GM18508 (cell line): ENCODE results near the gene STPG1.

Experiments
- ATAC-seq: cut with Tn5 transposase; IDR thresholded peaks from one replicate; pipeline ENCODE4 v1.9.1; 2021; ENCODE audit warnings: moderate number of reproducible peaks; ENCODE audit not compliant: insufficient read depth, unreplicated experiment

The STPG1 gene

GRCh38 chr1:24321697-24322469 lies 91.7 kb downstream of the STPG1 start:
- no peak for ATAC-seq

GRCh38 chr1:24321126-24321525 lies 92.5 kb downstream of the STPG1 start:
- ATAC-seq: no peak

GRCh38 chr1:24319962-24320361 lies 93.6 kb downstream of the STPG1 start:
- no peak for ATAC-seq

- no peak for ATAC-seq
Observed at GRCh38 chr1:24319312-24319863, 94.2 kb downstream of the STPG1 start, which contains the start of gene GRHL3. TSS of gene GRHL3 (plus strand) at chr1:24319357. CDS start at chr1:24319552, 195 bp downstream.

GRCh38 chr1:24318615-24319311 lies 94.8 kb downstream of the STPG1 start:
- no peak for ATAC-seq

GRCh38 chr1:24317956-24318614 lies 95.5 kb downstream of the STPG1 start:
- no peak for ATAC-seq

- ATAC-seq: no peak
Observed at GRCh38 chr1:24317081-24317480, 96.5 kb downstream of the STPG1 start.

GRCh38 chr1:24316645-24317044 lies 96.9 kb downstream of the STPG1 start:
- ATAC-seq: no peak

- no peak for ATAC-seq
Observed at GRCh38 chr1:24315391-24315790, 98.2 kb downstream of the STPG1 start.

GRCh38 chr1:24311741-24312140 lies 101.8 kb downstream of the STPG1 start:
- no peak for ATAC-seq

- ATAC-seq: no peak
Observed at GRCh38 chr1:24311234-24311633, 102.3 kb downstream of the STPG1 start.

GRCh38 chr1:24309762-24310485 lies 103.7 kb downstream of the STPG1 start:
- ATAC-seq: no peak

GRCh38 chr1:24308365-24309015 lies 105.1 kb downstream of the STPG1 start:
- ATAC-seq: no peak
